Ascending aorta (tissue), 2 donors: ENCODE measurements around the gene UBE2N. TPM values are rescaled to one million over a fixed set of nuclear protein-coding genes. Genes with fewer than 3 reads are reported as not detected.

Experiments used
- DNase-seq, 2 donors: peaks; one replicate each; pipeline ENCODE4 v3.0.0-alpha.2; 2019; ENCODE audit warnings: low spot score in 2 of 2
- H3K27ac ChIP-seq, 2 donors: fragments of 200-600 bp; sonication (generic); one replicate each; pipeline ENCODE4 v1.5.1; 2016 to 2017; ENCODE audit warnings: mild to moderate bottlenecking in 1 of 2
- H3K27me3 ChIP-seq: fragments of 200-600 bp; sonication (generic); one replicate; pipeline ENCODE4 v1.5.1; 2017
- H3K36me3 ChIP-seq, 2 donors: fragments of 200-600 bp; sonication (generic); one replicate each; pipeline ENCODE4 v1.5.1; 2016
- H3K4me1 ChIP-seq, 2 donors: fragments of 200-600 bp; sonication (generic); one replicate each; pipeline ENCODE4 v1.5.1; 2016 to 2017; ENCODE audit warnings: mild to moderate bottlenecking in 1 of 2
- H3K4me3 ChIP-seq, 2 donors: fragments of 200-600 bp; sonication (generic); one replicate each; pipeline ENCODE4 v1.5.1; 2016 to 2017; ENCODE audit warnings: mild to moderate bottlenecking in 1 of 2
- H3K9me3 ChIP-seq, 2 donors: fragments of 200-600 bp; sonication (generic); one replicate each; pipeline ENCODE4 v1.5.1; 2016
- intact Hi-C: fragments of 100-400 bp; cut with DNase I; formaldehyde crosslinking; loops from one replicate; pipeline ENCODE4 v1.15.1; 2023
- total RNA-seq: library from RNA; depleted of rRNA; stranded (reverse); fragments of >200 nt; gene quantifications from one replicate; pipeline ENCODE4 v1.1.0, GENCODE V29; 2016
- TF ChIP-seq, protein P1 (sequence below), 3 experiments: fragments of 200-600 bp in 2 of 3; fragments of 450-650 bp in 1 of 3; sonication (generic) in 2 of 3; IDR thresholded peaks; one replicate each; pipeline ENCODE4 v1.5.1; 2016 to 2019; ENCODE audit warnings: antibody characterized with exemption in 3 of 3, mild to moderate bottlenecking in 1 of 3, moderate library complexity in 1 of 3

UBE2N gene
- total RNA-seq, 1 donor from 2014 or later = 19.4 TPM

DNA sequence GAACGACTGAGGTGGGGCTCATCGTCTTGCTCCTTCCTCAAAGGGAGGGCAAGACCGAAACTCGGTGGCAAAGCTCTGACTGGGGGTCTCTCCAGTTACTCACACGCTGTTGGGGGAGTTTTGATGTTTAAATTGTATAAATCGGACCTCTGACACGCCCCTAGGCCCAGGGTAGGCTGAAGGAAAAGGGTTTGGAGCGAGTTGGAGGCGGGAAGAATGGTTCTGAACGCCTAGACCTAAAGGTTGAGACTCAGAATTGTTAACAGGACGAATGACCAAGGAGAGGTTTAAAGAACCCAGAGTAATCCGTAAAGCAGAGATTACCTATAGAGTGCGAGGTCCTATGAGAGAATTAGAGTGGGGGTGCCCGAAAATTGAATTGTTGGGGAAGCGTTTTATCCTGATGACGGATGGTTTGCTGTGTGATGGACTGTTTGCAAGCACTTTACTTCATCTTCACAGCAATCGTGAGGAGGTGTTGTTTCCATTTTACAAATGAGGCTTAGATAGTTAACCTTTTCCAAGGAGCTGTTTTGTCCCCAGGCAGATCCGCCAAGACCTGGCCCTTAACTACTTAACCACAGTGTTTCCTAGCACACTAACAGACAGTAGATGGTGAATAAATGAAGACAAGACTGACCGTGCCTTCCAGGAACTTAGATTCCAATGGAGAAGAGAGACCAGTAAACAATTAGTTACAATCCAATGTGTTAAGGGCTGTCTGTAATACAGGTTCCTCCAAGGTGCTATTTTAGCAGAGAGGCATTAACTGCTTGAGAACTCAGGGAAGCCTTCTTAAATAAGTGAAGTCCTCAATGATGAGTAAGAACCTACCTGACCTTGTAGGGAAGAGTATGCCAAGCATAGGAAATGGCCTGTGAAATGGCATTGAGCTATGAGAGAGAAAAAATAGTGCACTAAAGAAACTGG, 929 bp upstream of the UBE2N start:
- TF ChIP-seq, protein P1, sequence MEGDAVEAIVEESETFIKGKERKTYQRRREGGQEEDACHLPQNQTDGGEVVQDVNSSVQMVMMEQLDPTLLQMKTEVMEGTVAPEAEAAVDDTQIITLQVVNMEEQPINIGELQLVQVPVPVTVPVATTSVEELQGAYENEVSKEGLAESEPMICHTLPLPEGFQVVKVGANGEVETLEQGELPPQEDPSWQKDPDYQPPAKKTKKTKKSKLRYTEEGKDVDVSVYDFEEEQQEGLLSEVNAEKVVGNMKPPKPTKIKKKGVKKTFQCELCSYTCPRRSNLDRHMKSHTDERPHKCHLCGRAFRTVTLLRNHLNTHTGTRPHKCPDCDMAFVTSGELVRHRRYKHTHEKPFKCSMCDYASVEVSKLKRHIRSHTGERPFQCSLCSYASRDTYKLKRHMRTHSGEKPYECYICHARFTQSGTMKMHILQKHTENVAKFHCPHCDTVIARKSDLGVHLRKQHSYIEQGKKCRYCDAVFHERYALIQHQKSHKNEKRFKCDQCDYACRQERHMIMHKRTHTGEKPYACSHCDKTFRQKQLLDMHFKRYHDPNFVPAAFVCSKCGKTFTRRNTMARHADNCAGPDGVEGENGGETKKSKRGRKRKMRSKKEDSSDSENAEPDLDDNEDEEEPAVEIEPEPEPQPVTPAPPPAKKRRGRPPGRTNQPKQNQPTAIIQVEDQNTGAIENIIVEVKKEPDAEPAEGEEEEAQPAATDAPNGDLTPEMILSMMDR (IDR thresholded peaks at IDR 0.05) = no peak
- peaks cover 2 to 12% of the 10 kb centered on the region in 2 donors for H3K4me1 ChIP-seq
- H3K27me3 ChIP-seq = no peaks in the 10 kb centered on the region
- H3K27ac ChIP-seq = peak overlapping the region; percentile 83 to 94
- H3K36me3 ChIP-seq = no peaks in the 10 kb centered on the region
- peak overlapping the region; percentile 80 to 87 for H3K4me3 ChIP-seq
- H3K9me3 ChIP-seq = no peaks in the 10 kb centered on the region
- DNase-seq = no peak
- intact Hi-C loops = loop anchor here (1.0 kb wide), 1 partner anchor 25 kb away; the partner anchor contains the start of gene MRPL42

GRCh38 chr12:93441081-93441616, 598 bp downstream of the UBE2N start:
- TF ChIP-seq, protein P1 (IDR thresholded peaks at IDR 0.05) = no peak
- peak in 1 of 2 donors; percentile 66 for DNase-seq
- Histone ChIP-seq H3K4me3 (peak overlapping the region; percentile 80 to 87), H3K36me3 (no peaks in the 10 kb centered on the region), H3K27ac (peak overlapping the region; percentile 83 to 94), H3K4me1 (peaks cover 2 to 20% of the 10 kb centered on the region in 2 donors), H3K27me3 (no peaks in the 10 kb centered on the region), H3K9me3 (no peaks in the 10 kb centered on the region)
- intact Hi-C loops = no loop called here

GRCh38 chr12:93440043-93440835, 1.5 kb downstream of the UBE2N start:
- H3K27ac ChIP-seq = no peak overlapping the region
- H3K36me3 ChIP-seq = no peaks in the 10 kb centered on the region
- peak overlapping the region; percentile 80 to 87 for H3K4me3 ChIP-seq
- no peaks in the 10 kb centered on the region for H3K27me3 ChIP-seq
- TF ChIP-seq, protein P1 (IDR thresholded peaks at IDR 0.05) = no peak
- H3K9me3 ChIP-seq = no peaks in the 10 kb centered on the region
- H3K4me1 ChIP-seq = peaks cover 2 to 22% of the 10 kb centered on the region in 2 donors
- intact Hi-C loops = no loop called here
- no peak for DNase-seq

GRCh38 chr12:93438266-93439050, 3.3 kb downstream of the UBE2N start:
- H3K36me3 ChIP-seq = no peaks in the 10 kb centered on the region
- no peaks in the 10 kb centered on the region for H3K27me3 ChIP-seq
- H3K27ac ChIP-seq = no peak overlapping the region
- DNase-seq = no peak
- no peak overlapping the region for H3K4me3 ChIP-seq
- H3K9me3 ChIP-seq = no peaks in the 10 kb centered on the region
- TF ChIP-seq, protein P1 (IDR thresholded peaks at IDR 0.05) = no peak
- peaks cover 2 to 35% of the 10 kb centered on the region in 2 donors for H3K4me1 ChIP-seq
- intact Hi-C loops = no loop called here
